Parathyroid adenoma (tissue), 2 donors: Measurements from ENCODE around the gene CDH20.

Source experiments
- H2AFZ ChIP-seq: fragments of 300-600 bp; sonication (generic); one replicate; pipeline ENCODE4 v1.7.0; 2017; ENCODE audit warnings: antibody characterized with exemption, mild to moderate bottlenecking
- H3K27ac ChIP-seq: fragments of 300-600 bp; sonication (generic); one replicate; pipeline ENCODE4 v1.7.0; 2017
- H3K27me3 ChIP-seq: fragments of 300-600 bp; sonication (generic); one replicate; pipeline ENCODE4 v1.7.0; 2017; ENCODE audit warnings: low read length; ENCODE audit not compliant: control insufficient read depth, insufficient read depth
- H3K36me3 ChIP-seq: fragments of 300-600 bp; sonication (generic); one replicate; pipeline ENCODE4 v1.7.0; 2017; ENCODE audit warnings: low read length; ENCODE audit not compliant: control insufficient read depth, insufficient read depth
- H3K4me1 ChIP-seq: fragments of 300-600 bp; sonication (generic); one replicate; pipeline ENCODE4 v1.7.0; 2017; ENCODE audit warnings: control low read depth
- H3K4me2 ChIP-seq: fragments of 300-600 bp; sonication (generic); one replicate; pipeline ENCODE4 v1.7.0; 2017; ENCODE audit warnings: low read length
- H3K4me3 ChIP-seq: fragments of 300-600 bp; sonication (generic); one replicate; pipeline ENCODE4 v1.7.0; 2017; ENCODE audit warnings: low read depth, low read length
- H3K79me2 ChIP-seq: fragments of 300-600 bp; sonication (generic); one replicate; pipeline ENCODE4 v1.7.0; 2017; ENCODE audit warnings: control low read depth
- H3K9ac ChIP-seq: fragments of 300-600 bp; sonication (generic); one replicate; pipeline ENCODE4 v1.7.0; 2017; ENCODE audit warnings: mild to moderate bottlenecking
- H3K9me3 ChIP-seq: fragments of 300-600 bp; sonication (generic); one replicate; pipeline ENCODE4 v1.7.0; 2017; ENCODE audit warnings: low read length; ENCODE audit not compliant: control insufficient read depth
- TF ChIP-seq, protein P1 (sequence below): fragments of 300-600 bp; sonication (generic); IDR thresholded peaks from one replicate; pipeline ENCODE4 v1.7.0; 2017; ENCODE audit warnings: antibody characterized with exemption, mild to moderate bottlenecking
- donor health status: primary hyperparathyroidism.

The CDH20 gene

DNA sequence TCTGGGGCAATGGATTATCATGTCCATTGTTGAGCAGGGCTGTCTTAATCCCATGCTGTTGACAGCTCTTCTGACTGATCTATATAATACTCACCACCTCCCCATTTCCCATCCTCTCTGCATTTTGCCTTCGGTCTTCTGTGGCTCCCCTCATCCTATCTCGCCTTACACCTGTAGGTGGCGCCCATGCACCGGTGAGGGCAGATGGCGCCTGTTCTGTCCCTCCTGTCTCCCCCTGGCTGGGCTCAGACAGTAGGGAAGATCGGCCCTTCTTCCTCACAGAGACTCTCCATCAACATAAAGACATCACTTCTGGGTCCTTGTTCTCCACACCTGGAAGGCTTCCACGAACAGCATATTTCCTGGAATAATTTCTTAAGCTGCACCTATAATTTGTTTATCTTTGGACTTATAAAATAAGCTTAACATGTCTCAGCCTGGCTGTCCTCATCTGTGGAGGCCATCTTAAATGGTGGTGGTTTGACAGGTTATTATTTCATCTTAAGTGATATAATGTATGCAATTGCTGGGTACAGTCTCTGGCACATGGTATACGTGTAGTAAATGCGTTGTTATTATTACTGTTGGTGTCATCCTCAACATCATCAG lies 10.9 kb upstream of the CDH20 start:
- no peak overlapping the region for H3K4me3 ChIP-seq
- TF ChIP-seq, protein P1, sequence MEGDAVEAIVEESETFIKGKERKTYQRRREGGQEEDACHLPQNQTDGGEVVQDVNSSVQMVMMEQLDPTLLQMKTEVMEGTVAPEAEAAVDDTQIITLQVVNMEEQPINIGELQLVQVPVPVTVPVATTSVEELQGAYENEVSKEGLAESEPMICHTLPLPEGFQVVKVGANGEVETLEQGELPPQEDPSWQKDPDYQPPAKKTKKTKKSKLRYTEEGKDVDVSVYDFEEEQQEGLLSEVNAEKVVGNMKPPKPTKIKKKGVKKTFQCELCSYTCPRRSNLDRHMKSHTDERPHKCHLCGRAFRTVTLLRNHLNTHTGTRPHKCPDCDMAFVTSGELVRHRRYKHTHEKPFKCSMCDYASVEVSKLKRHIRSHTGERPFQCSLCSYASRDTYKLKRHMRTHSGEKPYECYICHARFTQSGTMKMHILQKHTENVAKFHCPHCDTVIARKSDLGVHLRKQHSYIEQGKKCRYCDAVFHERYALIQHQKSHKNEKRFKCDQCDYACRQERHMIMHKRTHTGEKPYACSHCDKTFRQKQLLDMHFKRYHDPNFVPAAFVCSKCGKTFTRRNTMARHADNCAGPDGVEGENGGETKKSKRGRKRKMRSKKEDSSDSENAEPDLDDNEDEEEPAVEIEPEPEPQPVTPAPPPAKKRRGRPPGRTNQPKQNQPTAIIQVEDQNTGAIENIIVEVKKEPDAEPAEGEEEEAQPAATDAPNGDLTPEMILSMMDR, result no peak
- no peak overlapping the region for H3K27ac ChIP-seq

DNA sequence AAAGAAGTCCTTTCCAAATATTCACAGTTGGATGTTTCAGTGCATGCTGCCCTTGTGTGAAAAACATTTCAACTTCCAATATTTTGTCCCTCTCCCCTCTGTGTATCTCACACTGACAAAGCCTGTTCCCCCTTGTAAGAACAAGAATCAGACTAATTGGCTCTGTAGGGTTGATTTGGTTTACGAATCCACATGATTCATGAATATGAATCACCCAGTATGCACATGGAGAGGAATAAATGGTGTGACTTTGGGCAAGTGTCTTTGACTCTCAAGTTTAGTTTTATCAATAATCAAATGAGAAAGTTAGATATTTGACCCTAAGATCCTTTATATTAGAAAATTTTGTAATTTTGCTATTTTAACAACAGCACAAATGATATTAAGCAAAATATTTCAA lies 9.3 kb upstream of the CDH20 start:
- no peaks in the 10 kb centered on the region for H3K36me3 ChIP-seq
- H3K9me3 ChIP-seq, result no peaks in the 10 kb centered on the region
- no peaks in the 10 kb centered on the region for H3K27me3 ChIP-seq
- H3K79me2 ChIP-seq, result no peaks in the 10 kb centered on the region
- no peaks in the 10 kb centered on the region for H3K4me1 ChIP-seq
- TF ChIP-seq, protein P1, result no peak
- H3K27ac ChIP-seq, result no peak overlapping the region
- H3K4me2 ChIP-seq, result no peak overlapping the region
- no peak overlapping the region for H2AFZ ChIP-seq
- no peak overlapping the region for H3K9ac ChIP-seq
- no peak overlapping the region for H3K4me3 ChIP-seq

More for the DNA sequence above, 10.9 kb upstream of the CDH20 start:
- H2AFZ ChIP-seq, result no peak overlapping the region
- no peaks in the 10 kb centered on the region for H3K27me3 ChIP-seq
- no peaks in the 10 kb centered on the region for H3K79me2 ChIP-seq
- no peaks in the 10 kb centered on the region for H3K36me3 ChIP-seq
- no peak overlapping the region for H3K4me2 ChIP-seq
- H3K4me1 ChIP-seq, result no peaks in the 10 kb centered on the region
- no peak overlapping the region for H3K9ac ChIP-seq
- H3K9me3 ChIP-seq, result no peaks in the 10 kb centered on the region

DNA sequence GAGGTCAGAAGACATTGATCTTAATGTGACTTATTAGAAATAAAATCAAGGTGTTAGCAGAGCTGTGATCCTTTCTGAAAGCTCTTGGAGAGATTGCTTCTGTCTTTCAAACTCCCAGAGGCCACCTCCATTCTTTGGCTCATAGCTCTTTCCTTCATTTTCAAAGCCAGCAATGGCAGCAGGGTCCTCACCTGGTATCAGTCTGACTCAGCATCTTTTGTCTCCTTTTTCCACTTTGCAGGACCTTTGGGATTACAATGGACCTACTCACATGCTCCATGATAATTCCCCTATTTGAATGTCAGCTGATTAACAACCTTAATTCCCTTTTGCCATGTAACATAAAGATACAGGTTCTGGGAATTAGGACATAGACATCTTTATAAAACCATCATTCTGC lies 6.8 kb upstream of the CDH20 start:
- Histone ChIP-seq H3K27me3 (no peaks in the 10 kb centered on the region), H3K9me3 (no peaks in the 10 kb centered on the region), H3K79me2 (no peaks in the 10 kb centered on the region), H3K9ac (no peak overlapping the region), H3K27ac (no peak overlapping the region), H3K4me1 (no peaks in the 10 kb centered on the region), H2AFZ (no peak overlapping the region), H3K4me3 (no peak overlapping the region), H3K36me3 (no peaks in the 10 kb centered on the region), H3K4me2 (no peak overlapping the region)
- TF ChIP-seq, protein P1, result no peak

DNA sequence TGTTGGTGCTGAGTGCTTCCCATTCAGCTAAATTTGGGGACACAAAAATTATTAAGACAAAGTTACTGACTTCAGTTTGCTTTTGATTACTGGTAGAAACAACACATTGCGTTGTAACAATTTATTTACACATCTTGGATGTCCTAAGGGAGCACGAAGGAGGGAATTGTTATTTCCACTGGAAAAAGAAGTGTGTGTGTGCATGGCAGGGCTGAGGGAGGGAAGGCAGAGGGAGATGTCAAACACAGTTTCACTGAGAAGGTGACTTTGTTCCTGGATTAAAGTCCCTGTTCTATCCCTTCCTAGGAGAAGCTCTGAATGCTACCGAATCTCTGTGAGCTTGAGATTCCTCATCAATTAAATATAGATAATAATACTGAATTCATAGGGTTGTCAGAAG lies 3.8 kb upstream of the CDH20 start:
- Histone ChIP-seq H3K4me1 (no peaks in the 10 kb centered on the region), H3K9me3 (no peaks in the 10 kb centered on the region), H2AFZ (no peak overlapping the region), H3K9ac (no peak overlapping the region), H3K27me3 (no peaks in the 10 kb centered on the region), H3K4me3 (no peak overlapping the region), H3K79me2 (no peaks in the 10 kb centered on the region), H3K4me2 (no peak overlapping the region), H3K36me3 (no peaks in the 10 kb centered on the region), H3K27ac (no peak overlapping the region)
- TF ChIP-seq, protein P1, result no peak

DNA sequence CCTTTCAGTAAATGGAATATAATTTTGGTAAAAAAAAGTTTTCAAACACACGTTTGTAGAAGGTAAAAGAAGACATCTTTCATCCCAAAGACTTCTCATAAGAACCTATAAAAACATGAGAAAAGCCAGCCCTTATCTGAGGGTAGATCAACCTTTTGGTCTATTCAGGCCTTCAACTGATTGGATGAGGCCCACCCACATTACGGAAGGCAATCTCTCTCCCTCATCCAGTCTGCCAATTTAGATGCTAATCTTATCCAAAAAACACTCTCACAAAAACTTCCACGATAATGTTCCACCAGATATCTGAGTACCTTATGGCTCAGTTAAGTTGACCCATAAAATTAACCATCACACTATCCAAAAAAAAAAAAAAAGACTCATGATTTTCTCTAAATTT lies 2.2 kb upstream of the CDH20 start:
- TF ChIP-seq, protein P1, result no peak
- H2AFZ ChIP-seq, result no peak overlapping the region
- no peak overlapping the region for H3K4me2 ChIP-seq
- H3K79me2 ChIP-seq, result no peaks in the 10 kb centered on the region
- H3K27me3 ChIP-seq, result no peaks in the 10 kb centered on the region
- H3K9ac ChIP-seq, result no peak overlapping the region
- no peak overlapping the region for H3K27ac ChIP-seq
- no peak overlapping the region for H3K4me3 ChIP-seq
- no peaks in the 10 kb centered on the region for H3K4me1 ChIP-seq
- H3K36me3 ChIP-seq, result no peaks in the 10 kb centered on the region
- H3K9me3 ChIP-seq, result no peaks in the 10 kb centered on the region
